K562 (cell line): ENCODE measurements around the gene PDGFC. TPM values are rescaled to one million over a fixed set of nuclear protein-coding genes. Genes with fewer than 3 reads are reported as not detected.

ENCODE experiments used
- ATAC-seq: fragments of 200-7000 bp; cut with Tn5 transposase; 3 replicates; pipeline ENCODE4 v1.9.1; 2020; ENCODE audit warnings: moderate library complexity
- BruUV-seq: library from RNA; stranded (reverse); fragments of 400-500 nt; replicated peaks from 2 replicates; lab custom pipeline; 2021; lab: Mats Ljungman, UMichigan
- CTCF ChIA-PET: fragments of 300-600 bp; formaldehyde crosslinking; extraction: SDS; loops from one replicate; lab custom pipeline; 2021; ENCODE audit warnings: low intra/inter-chr PET ratio; lab: Yijun Ruan, JAX
- POLR2A ChIA-PET: fragments of 300-600, 350-650 bp; sonication (Branson Sonifier 250); formaldehyde crosslinking; extraction: SDS; loops from one replicate; lab custom pipeline; 2021; ENCODE audit warnings: antibody characterized with exemption, inconsistent platforms; lab: Yijun Ruan, JAX
- DNase-seq, 4 experiments: peaks; one replicate each; pipeline versions ENCODE4 v3.0.0 to v3.0.0-alpha.2; 2011 to 2018; ENCODE audit warnings: low spot score in 3 of 4, mixed read lengths in 3 of 4; ENCODE audit errors: extremely low read depth in 1 of 4
- FAIRE-seq: peaks from 2 replicates; lab custom pipeline; 2011; peaks lifted over from hg19 to GRCh38; lab: Jason Lieb, UNC
- H2AFZ ChIP-seq: 2 replicates; pipeline ENCODE4 v1.6.0; 2011; ENCODE audit warnings: low read depth, low read length, control low read depth, inconsistent platforms
- H3K27ac ChIP-seq: fragments of 200-600 bp; 3 replicates; pipeline ENCODE4 v1.8.0; 2011; ENCODE audit warnings: low read depth, mild to moderate bottlenecking, control low read depth, inconsistent platforms, low read length, moderate library complexity, mixed read lengths; ENCODE audit errors: extremely low read depth
- H3K27me3 ChIP-seq, 2 experiments: fragments of 300-600 bp in 1 of 2; 2 replicates in 1 of 2; 3 replicates in 1 of 2; pipeline versions ENCODE4 v1.6.0 to v1.8.0; 2011; ENCODE audit warnings: inconsistent platforms in 2 of 2, low read length in 2 of 2, mild to moderate bottlenecking in 1 of 2, mixed read lengths in 1 of 2, moderate library complexity in 1 of 2; ENCODE audit not compliant: control insufficient read depth in 2 of 2, insufficient read depth in 2 of 2
- H3K36me3 ChIP-seq: fragments of 300-600 bp; 3 replicates; pipeline ENCODE4 v1.8.0; 2011; ENCODE audit warnings: mild to moderate bottlenecking, low read length, inconsistent platforms; ENCODE audit not compliant: control insufficient read depth, insufficient read depth
- H3K4me1 ChIP-seq, 2 experiments: fragments of 200-600 bp in 1 of 2; replicated peaks in 1 of 2; 2 replicates in 1 of 2; 3 replicates in 1 of 2; pipeline versions ENCODE4 v1.5.1 to v1.8.0; 2011; ENCODE audit warnings: inconsistent platforms in 2 of 2, low read length in 2 of 2, mild to moderate bottlenecking in 1 of 2, mixed read lengths in 1 of 2, moderate library complexity in 1 of 2; ENCODE audit not compliant: control insufficient read depth in 2 of 2, insufficient read depth in 2 of 2
- H3K4me2 ChIP-seq: 2 replicates; pipeline ENCODE4 v1.6.1; 2011; ENCODE audit warnings: low read length, control low read depth, inconsistent platforms, mixed read lengths; ENCODE audit not compliant: insufficient read depth
- H3K4me3 ChIP-seq: fragments of 200-600 bp; sonication (generic), shearing (Covaris generic); 2 replicates; pipeline ENCODE4 v1.5.1; 2016; ENCODE audit warnings: control low read depth, inconsistent platforms
- H3K79me2 ChIP-seq: fragments of 200-600 bp; 3 replicates; pipeline ENCODE4 v1.8.0; 2011; ENCODE audit warnings: low read length, inconsistent platforms; ENCODE audit not compliant: control insufficient read depth, insufficient read depth
- H3K9ac ChIP-seq, 2 experiments: 2 replicates each; pipeline versions ENCODE4 v1.6.0 to v1.6.1; 2011; ENCODE audit warnings: low read depth in 2 of 2, low read length in 2 of 2, control low read depth in 1 of 2, inconsistent platforms in 1 of 2, mild to moderate bottlenecking in 1 of 2, mixed read lengths in 1 of 2; ENCODE audit not compliant: insufficient read depth in 1 of 2
- H3K9me1 ChIP-seq: one replicate; pipeline ENCODE4 v1.6.0; 2011; ENCODE audit warnings: inconsistent platforms, mild to moderate bottlenecking, low read length, moderate library complexity; ENCODE audit not compliant: control insufficient read depth, insufficient read depth
- H3K9me3 ChIP-seq: replicated peaks from 2 replicates; pipeline ENCODE4 v1.5.1; 2011; ENCODE audit warnings: low read depth, low read length, inconsistent platforms; ENCODE audit not compliant: control insufficient read depth, insufficient read depth
- H4K20me1 ChIP-seq: replicated peaks from 2 replicates; pipeline ENCODE4 v1.6.1; 2011; ENCODE audit warnings: low read length, inconsistent platforms, mixed read lengths; ENCODE audit not compliant: control insufficient read depth, insufficient read depth
- CHD7 ChIP-seq: fragments of 200-600 bp; sonication (generic); IDR thresholded peaks from one replicate; pipeline ENCODE4 v1.6.1; 2012; ENCODE audit warnings: mild to moderate bottlenecking, low read depth, low read length, inconsistent platforms
- WGBS: fragments of 100-300 bp; shearing (Covaris generic); methylation state at CpG from one replicate; pipeline ENCODE4 v1.1.6; 2016; ENCODE audit warnings: low coverage, mixed read lengths; ENCODE audit not compliant: insufficient coverage; ENCODE audit errors: missing lambda C conversion rate; 5-methylcytosine and 5-hydroxymethylcytosine counted together
- in situ Hi-C: fragments of 300-500 bp; cut with MboI; formaldehyde crosslinking; loops from 4 replicates; pipeline ENCODE4 v1.15.0; 2018; ENCODE audit warnings: inconsistent platforms, mixed read lengths
- intact Hi-C: fragments of 100-400 bp; cut with micrococcal nuclease; formaldehyde crosslinking; loops from 2 replicates; pipeline ENCODE4 v1.14.2; 2022
- polyA plus RNA-seq, 8 experiments: library from polyadenylated mRNA; depleted of rRNA in 4 of 8; stranded (reverse) in 5 of 8; unstranded in 3 of 8; fragments of >200 nt; fragmentation: Nextera tagmentation in 2 of 8; fragmentation: Illumina TruSeq in 1 of 8; extraction: Ambion mirVana in 2 of 8; extraction: Trizol in 1 of 8; gene quantifications; 2 replicates each; pipeline versions ENCODE4 v1.2.1 to v1.2.3, GENCODE V29; 2011 to 2014; ENCODE audit warnings: inconsistent platforms in 1 of 8, missing spikeins in 1 of 8
- total RNA-seq, 7 experiments: library from RNA; depleted of rRNA in 6 of 7; stranded (reverse); fragments of >200 nt in 6 of 7; fragmentation: Illumina TruSeq in 2 of 7; extraction: Trizol in 2 of 7; gene quantifications; 2 replicates each; pipeline versions ENCODE4 v1.2.1 to v1.2.3, GENCODE V29; 2011 to 2021; ENCODE audit warnings: low replicate concordance in 1 of 7

Gene PDGFC
- total and polyA plus RNA-seq, 9 of the 15 experiments (the other 6 are each of a cell fraction or from before 2014, with no cell fraction given): not detected

- Histone ChIP-seq H3K27ac (no peak overlapping the region), H3K4me2 (no peak overlapping the region)
Observed at GRCh38 chr4:156948738-156949137, 22.9 kb downstream of the PDGFC start.

More at GRCh38 chr4:156948738-156949137, 22.9 kb downstream of the PDGFC start:
- Histone ChIP-seq H3K27me3 (no peaks in the 10 kb centered on the region), H3K79me2 (no peaks in the 10 kb centered on the region), H3K4me1 (no peaks in the 10 kb centered on the region), H2AFZ (no peak overlapping the region), H3K9ac (no peak overlapping the region), H3K4me3 (no peak overlapping the region), H4K20me1 (no peaks in the 10 kb centered on the region), H3K9me1 (no peaks in the 10 kb centered on the region), H3K9me3 (no peaks in the 10 kb centered on the region), H3K36me3 (no peaks in the 10 kb centered on the region)
- ChIA-PET POLR2A (no interaction called here), CTCF (no interaction called here)
- intact Hi-C loops: no loop called here
- in situ Hi-C loops: no loop called here
- no peak for FAIRE-seq
- BruUV-seq: no TSS peak
- WGBS: 0% methylated on average over 3 of the region's 3 CpGs
- no peak for TF ChIP-seq CHD7
- no peak for ATAC-seq
- DNase-seq: no peak
